Neutrophil (primary cell): Measurements from ENCODE around the gene TMEM87B.
"Not testable (repeated sequence)": the region's sequence is repeated elsewhere in the genome, so short reads cannot be mapped to it uniquely, and the experiment has no call there.

Experiments used
- H3K27ac ChIP-seq: fragments of 200-600 bp; sonication (generic); 2 replicates; pipeline ENCODE4 v1.5.1; 2016; ENCODE audit warnings: mild to moderate bottlenecking, moderate library complexity
- H3K27me3 ChIP-seq: fragments of 200-600 bp; sonication (generic); 2 replicates; pipeline ENCODE4 v1.6.0; 2016; ENCODE audit warnings: mild to moderate bottlenecking
- H3K36me3 ChIP-seq: fragments of 200-600 bp; sonication (generic); 2 replicates; pipeline ENCODE4 v1.5.1; 2017
- H3K4me1 ChIP-seq, 2 experiments: fragments of 200-600 bp in 1 of 2; sonication (generic) in 1 of 2; 1 replicate in 1 of 2; 2 replicates in 1 of 2; pipeline versions ENCODE4 v1.5.1 to v1.6.1; 2013 to 2016; ENCODE audit warnings: low read depth in 1 of 2, low read length in 1 of 2, mild to moderate bottlenecking in 1 of 2, moderate library complexity in 1 of 2; ENCODE audit not compliant: control insufficient read depth in 1 of 2, insufficient read depth in 1 of 2
- H3K4me3 ChIP-seq, 2 experiments: fragments of 200-600 bp in 1 of 2; sonication (generic) in 1 of 2; 1 replicate in 1 of 2; 2 replicates in 1 of 2; pipeline ENCODE4 v1.5.1; 2013 to 2016; ENCODE audit warnings: low read depth in 1 of 2, low read length in 1 of 2, mild to moderate bottlenecking in 1 of 2, moderate library complexity in 1 of 2
- H3K9me3 ChIP-seq: fragments of 200-600 bp; sonication (generic); 2 replicates; pipeline ENCODE4 v1.5.1; 2016
- TF ChIP-seq, protein P1 (sequence below): fragments of 200-600 bp; sonication (generic); IDR thresholded peaks from 2 replicates; pipeline ENCODE4 v1.5.1; 2016; ENCODE audit warnings: antibody characterized with exemption

TMEM87B gene

GRCh38 chr2:112062894-112063293, 7.8 kb downstream of the TMEM87B start:
- H3K4me1 ChIP-seq: peaks cover 0 to 5% of the 10 kb centered on the region in 2 experiments
- no peak overlapping the region for H3K4me3 ChIP-seq
- no peaks in the 10 kb centered on the region for H3K9me3 ChIP-seq
- H3K27me3 ChIP-seq: no peaks in the 10 kb centered on the region
- H3K36me3 ChIP-seq: peaks cover 65% of the 10 kb centered on the region
- no peak overlapping the region for H3K27ac ChIP-seq
- TF ChIP-seq, protein P1, sequence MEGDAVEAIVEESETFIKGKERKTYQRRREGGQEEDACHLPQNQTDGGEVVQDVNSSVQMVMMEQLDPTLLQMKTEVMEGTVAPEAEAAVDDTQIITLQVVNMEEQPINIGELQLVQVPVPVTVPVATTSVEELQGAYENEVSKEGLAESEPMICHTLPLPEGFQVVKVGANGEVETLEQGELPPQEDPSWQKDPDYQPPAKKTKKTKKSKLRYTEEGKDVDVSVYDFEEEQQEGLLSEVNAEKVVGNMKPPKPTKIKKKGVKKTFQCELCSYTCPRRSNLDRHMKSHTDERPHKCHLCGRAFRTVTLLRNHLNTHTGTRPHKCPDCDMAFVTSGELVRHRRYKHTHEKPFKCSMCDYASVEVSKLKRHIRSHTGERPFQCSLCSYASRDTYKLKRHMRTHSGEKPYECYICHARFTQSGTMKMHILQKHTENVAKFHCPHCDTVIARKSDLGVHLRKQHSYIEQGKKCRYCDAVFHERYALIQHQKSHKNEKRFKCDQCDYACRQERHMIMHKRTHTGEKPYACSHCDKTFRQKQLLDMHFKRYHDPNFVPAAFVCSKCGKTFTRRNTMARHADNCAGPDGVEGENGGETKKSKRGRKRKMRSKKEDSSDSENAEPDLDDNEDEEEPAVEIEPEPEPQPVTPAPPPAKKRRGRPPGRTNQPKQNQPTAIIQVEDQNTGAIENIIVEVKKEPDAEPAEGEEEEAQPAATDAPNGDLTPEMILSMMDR: no peak

DNA sequence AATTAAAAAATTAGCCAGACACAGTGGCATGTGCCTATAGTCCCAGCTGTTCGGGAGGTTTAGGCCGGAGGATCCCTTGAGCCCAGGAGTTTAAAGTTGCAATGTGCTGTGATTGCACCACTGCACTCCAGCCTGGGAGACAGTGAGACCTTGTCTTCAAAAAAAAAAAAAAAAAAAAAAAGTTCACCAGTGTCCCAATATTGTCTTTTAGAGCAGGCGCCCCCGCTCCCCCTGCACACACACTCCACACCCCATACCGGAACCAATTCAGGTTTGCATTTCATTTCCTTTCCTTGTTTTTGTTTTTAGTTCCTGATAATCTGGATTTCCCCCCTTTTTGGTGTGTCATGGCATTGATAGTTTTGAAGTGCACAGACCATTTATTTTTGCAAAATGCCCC, 10.4 kb downstream of the TMEM87B start:
- H3K27ac ChIP-seq: no peak overlapping the region

GRCh38 chr2:112065966-112066365, 10.9 kb downstream of the TMEM87B start:
- Histone ChIP-seq H3K4me3 (no peak overlapping the region), H3K27me3 (no peaks in the 10 kb centered on the region), H3K36me3 (peaks cover 69% of the 10 kb centered on the region), H3K4me1 (no peaks in the 10 kb centered on the region), H3K9me3 (no peaks in the 10 kb centered on the region), H3K27ac (no peak overlapping the region)
- TF ChIP-seq, protein P1: no peak

More for the DNA sequence above, 10.4 kb downstream of the TMEM87B start:
- Histone ChIP-seq H3K4me3 (no peak overlapping the region), H3K36me3 (peaks cover 71% of the 10 kb centered on the region), H3K27me3 (no peaks in the 10 kb centered on the region), H3K4me1 (no peaks in the 10 kb centered on the region), H3K9me3 (no peaks in the 10 kb centered on the region)
- TF ChIP-seq, protein P1: no peak

GRCh38 chr2:112069794-112070193, 14.7 kb downstream of the TMEM87B start:
- not testable (repeated sequence) for H3K4me3 ChIP-seq, H3K4me1 ChIP-seq, H3K9me3 ChIP-seq, H3K27me3 ChIP-seq, H3K27ac ChIP-seq
- peaks cover 44% of the 10 kb centered on the region for H3K36me3 ChIP-seq

DNA sequence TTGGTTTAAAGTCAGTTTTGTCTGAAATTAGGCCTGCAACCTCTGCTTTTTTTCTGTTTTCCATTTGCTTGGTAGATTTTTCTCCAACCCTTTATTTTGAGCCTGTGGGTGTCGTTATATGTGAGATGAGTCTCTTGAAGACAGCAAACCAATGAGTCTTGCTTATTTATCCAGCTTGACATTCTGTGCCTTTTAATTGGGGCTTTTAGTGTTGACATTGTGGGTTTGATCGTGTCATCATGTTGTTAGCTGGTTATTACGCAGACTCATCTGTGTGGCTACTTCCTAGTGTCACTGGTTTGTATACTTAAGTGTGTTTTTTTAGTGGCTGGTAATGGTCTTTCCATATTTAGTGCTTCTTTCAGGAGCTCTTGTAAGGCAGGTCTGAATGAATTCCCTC, 18.8 kb downstream of the TMEM87B start:
- no peak overlapping the region for H3K27ac ChIP-seq
- peaks cover 37% of the 10 kb centered on the region for H3K36me3 ChIP-seq

DNA sequence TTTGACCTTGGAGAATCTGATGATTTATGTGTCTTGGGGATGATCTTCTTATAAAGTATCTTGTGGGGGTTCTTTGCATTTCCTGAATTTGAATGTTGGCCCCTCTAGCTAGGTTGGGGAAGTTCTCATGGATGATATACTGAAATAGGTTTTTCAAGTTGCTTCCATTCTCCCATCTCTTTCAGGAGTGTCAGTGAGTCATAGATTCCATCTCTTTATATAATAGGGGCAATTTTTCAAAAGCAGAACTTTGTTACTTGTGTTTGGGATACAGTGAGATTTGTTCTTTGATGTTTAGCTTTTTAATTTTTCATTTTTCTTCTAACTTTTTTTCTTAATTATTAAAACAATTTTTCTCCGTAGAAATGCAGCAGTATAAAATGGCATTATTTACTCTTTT, 19.4 kb downstream of the TMEM87B start:
- no peaks in the 10 kb centered on the region for H3K27me3 ChIP-seq
- no peaks in the 10 kb centered on the region for H3K4me1 ChIP-seq
- H3K36me3 ChIP-seq: peaks cover 39% of the 10 kb centered on the region
- no peaks in the 10 kb centered on the region for H3K9me3 ChIP-seq
- no peak overlapping the region for H3K27ac ChIP-seq
- TF ChIP-seq, protein P1: no peak
- no peak overlapping the region for H3K4me3 ChIP-seq

More for the DNA sequence above, 18.8 kb downstream of the TMEM87B start:
- no peaks in the 10 kb centered on the region for H3K4me1 ChIP-seq
- no peaks in the 10 kb centered on the region for H3K27me3 ChIP-seq
- no peak overlapping the region for H3K4me3 ChIP-seq
- TF ChIP-seq, protein P1: no peak
- no peaks in the 10 kb centered on the region for H3K9me3 ChIP-seq
